ENCODE results near the gene HDDC3.

- TF ChIP-seq CTCF (conservative IDR thresholded peaks at IDR 0.05 in 1 of 2, IDR thresholded peaks at IDR 0.05 in 1 of 2; ENCODE audit: low read depth in 1 of 2, low read length in 2 of 2) (no peak), EZH2 (IDR thresholded peaks at IDR 0.05; ENCODE audit: low read length, missing control alignments) (no peak)
Measured at GRCh38 chr15:90916461-90916860, 15.9 kb downstream of the HDDC3 start.
